HEK293T (cell line): ENCODE measurements around the gene MRGPRX2.

Experiments
- CTCF ChIA-PET: fragments of 350-600 bp; formaldehyde crosslinking; extraction: SDS; loops from one replicate; lab custom pipeline; 2021; ENCODE audit warnings: antibody characterized with exemption, inconsistent platforms; lab: Yijun Ruan, JAX
- POLR2A ChIA-PET: fragments of 350-600 bp; formaldehyde crosslinking; extraction: SDS; loops from one replicate; lab custom pipeline; 2020; ENCODE audit warnings: antibody characterized with exemption, inconsistent platforms; lab: Yijun Ruan, JAX
- DNase-seq: peaks from one replicate; pipeline ENCODE4 v3.0.0; 2012; ENCODE audit warnings: mixed read lengths; ENCODE audit errors: extremely low spot score
- ARNT ChIP-seq: fragments of 450-650 bp; IDR thresholded peaks from 2 replicates; pipeline ENCODE4 v1.6.1; 2017; ENCODE audit warnings: mild to moderate bottlenecking
- BHLHE40 ChIP-seq: fragments of 450-650 bp; IDR thresholded peaks from 2 replicates; pipeline ENCODE4 v1.6.1; 2016; ENCODE audit warnings: mild to moderate bottlenecking, moderate library complexity, borderline replicate concordance
- CTBP1 ChIP-seq: fragments of 450-650 bp; IDR thresholded peaks from 2 replicates; pipeline ENCODE4 v1.6.1; 2016; ENCODE audit warnings: borderline replicate concordance
- ELF4 ChIP-seq: fragments of 450-650 bp; IDR thresholded peaks from 2 replicates; pipeline ENCODE4 v1.6.1; 2017; ENCODE audit warnings: antibody characterized with exemption
- FOXA1 ChIP-seq: fragments of 450-650 bp; IDR thresholded peaks from 2 replicates; pipeline ENCODE4 v1.6.1; 2016; ENCODE audit warnings: mild to moderate bottlenecking
- FOXK2 ChIP-seq: fragments of 450-650 bp; IDR thresholded peaks from 2 replicates; pipeline ENCODE4 v1.6.1; 2016; ENCODE audit warnings: mild to moderate bottlenecking
- FOXM1 ChIP-seq: fragments of 450-650 bp; IDR thresholded peaks from 2 replicates; pipeline ENCODE4 v1.6.1; 2017; ENCODE audit warnings: mild to moderate bottlenecking, borderline replicate concordance
- HDGF ChIP-seq: fragments of 450-650 bp; IDR thresholded peaks from 2 replicates; pipeline ENCODE4 v1.6.1; 2017; ENCODE audit warnings: antibody characterized with exemption, borderline replicate concordance
- L3MBTL2 ChIP-seq: fragments of 450-650 bp; conservative IDR thresholded peaks from 2 replicates; pipeline ENCODE4 v1.6.1; 2016; ENCODE audit warnings: mild to moderate bottlenecking
- LEF1 ChIP-seq: fragments of 450-650 bp; IDR thresholded peaks from 2 replicates; pipeline ENCODE4 v1.6.1; 2017; ENCODE audit warnings: mild to moderate bottlenecking, borderline replicate concordance
- NFRKB ChIP-seq: fragments of 450-650 bp; IDR thresholded peaks from 2 replicates; pipeline ENCODE4 v1.6.1; 2016; ENCODE audit warnings: mild to moderate bottlenecking, moderate library complexity
- SP1 ChIP-seq: fragments of 450-650 bp; IDR thresholded peaks from 2 replicates; pipeline ENCODE4 v1.6.1; 2017
- SUZ12 ChIP-seq: fragments of 450-650 bp; IDR thresholded peaks from 2 replicates; pipeline ENCODE4 v1.6.1; 2016; ENCODE audit warnings: mild to moderate bottlenecking
- TARDBP ChIP-seq: fragments of 450-650 bp; IDR thresholded peaks from 2 replicates; pipeline ENCODE4 v1.6.1; 2016
- ZNF384 ChIP-seq: fragments of 450-650 bp; IDR thresholded peaks from 2 replicates; pipeline ENCODE4 v1.6.1; 2016
- TF ChIP-seq, protein P1 (sequence below): fragments of 450-650 bp; IDR thresholded peaks from 2 replicates; pipeline ENCODE4 v1.6.1; 2016

Gene MRGPRX2

DNA sequence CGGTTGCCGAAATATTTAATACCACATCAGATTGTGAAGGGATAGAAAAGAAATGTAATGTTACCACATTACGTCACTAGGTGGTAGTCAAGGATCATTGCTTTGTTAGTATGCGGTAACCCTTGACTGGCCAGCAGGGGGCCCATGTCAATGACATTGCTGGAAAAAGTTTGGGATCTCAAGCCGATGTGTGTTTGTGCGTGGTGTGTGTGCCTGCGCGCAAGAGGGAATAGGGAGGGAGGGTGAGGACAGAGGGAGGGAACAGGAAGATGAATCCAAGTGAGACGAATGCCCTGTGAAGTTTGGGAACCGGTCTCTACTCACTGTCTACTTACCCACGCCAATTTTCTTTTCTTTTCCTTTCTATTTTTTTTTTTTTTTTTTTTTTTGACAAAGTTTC, 10.7 kb upstream of the MRGPRX2 start:
- TF ChIP-seq SUZ12 (no peak), HDGF (no peak), CTBP1 (no peak), ZNF384 (peak; percentile 80)
- ChIA-PET POLR2A (no interaction called here), CTCF (interaction anchor here (0.6 to 1.4 kb wide), 12 partner anchors 11 to 566 kb away, joined by 3 to 10 read pairs (median 3); partner anchors contain the start of gene MRGPRX2)
- DNase-seq = peak; percentile 75

DNA sequence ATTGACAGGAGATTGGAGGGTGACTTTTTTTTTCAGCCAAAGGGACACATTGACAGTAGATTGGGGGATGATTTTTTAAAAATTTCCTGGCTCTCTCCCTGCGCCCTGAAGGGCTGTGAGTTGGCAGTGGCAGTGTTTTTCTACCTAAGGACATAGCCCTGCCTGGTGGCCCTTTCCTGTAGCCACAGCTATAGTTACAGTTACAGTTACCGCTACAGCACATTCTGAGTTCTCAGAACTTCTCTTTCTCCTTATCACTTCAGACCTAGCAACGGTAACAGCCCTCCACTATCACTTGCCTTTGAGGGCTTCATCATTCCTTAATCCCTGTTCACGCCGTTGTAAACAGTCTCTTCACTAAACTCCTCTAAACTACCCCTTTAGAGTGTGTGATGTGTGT, 684 bp downstream of the MRGPRX2 start:
- DNase-seq = no peak
- ChIA-PET POLR2A (no interaction called here), CTCF (interaction anchor here (2.3 kb wide), 1 partner anchor 11 kb away, joined by 8 read pairs; no protein-coding TSS in a partner anchor)
- TF ChIP-seq, protein P1, sequence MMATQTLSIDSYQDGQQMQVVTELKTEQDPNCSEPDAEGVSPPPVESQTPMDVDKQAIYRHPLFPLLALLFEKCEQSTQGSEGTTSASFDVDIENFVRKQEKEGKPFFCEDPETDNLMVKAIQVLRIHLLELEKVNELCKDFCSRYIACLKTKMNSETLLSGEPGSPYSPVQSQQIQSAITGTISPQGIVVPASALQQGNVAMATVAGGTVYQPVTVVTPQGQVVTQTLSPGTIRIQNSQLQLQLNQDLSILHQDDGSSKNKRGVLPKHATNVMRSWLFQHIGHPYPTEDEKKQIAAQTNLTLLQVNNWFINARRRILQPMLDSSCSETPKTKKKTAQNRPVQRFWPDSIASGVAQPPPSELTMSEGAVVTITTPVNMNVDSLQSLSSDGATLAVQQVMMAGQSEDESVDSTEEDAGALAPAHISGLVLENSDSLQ = no peak
- TF ChIP-seq NFRKB = no peak
- TF ChIP-seq SP1 = no peak
- no peak for TF ChIP-seq FOXM1
- no peak for TF ChIP-seq TARDBP

DNA sequence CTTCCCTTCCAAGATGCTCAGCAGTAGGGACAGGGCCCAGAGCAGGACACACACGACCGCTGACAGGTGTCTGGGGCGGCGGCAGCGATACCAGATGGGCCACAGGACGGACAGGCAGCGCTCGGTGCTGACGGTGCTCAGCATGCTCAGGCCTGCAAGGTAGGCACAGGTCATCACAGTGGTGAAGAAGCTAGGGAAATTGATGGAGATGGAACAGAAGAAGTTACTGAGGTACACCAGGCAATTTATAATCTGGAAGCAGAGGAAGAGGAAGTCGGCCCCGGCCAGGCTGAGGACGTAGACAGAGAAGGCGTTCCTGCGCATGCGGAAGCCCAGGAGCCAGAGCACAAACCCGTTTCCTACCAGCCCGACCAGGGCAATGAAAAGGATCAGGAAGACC, 4.6 kb downstream of the MRGPRX2 start:
- TF ChIP-seq L3MBTL2 = no peak
- no peak for TF ChIP-seq TARDBP
- TF ChIP-seq SUZ12 = no peak
- no peak for TF ChIP-seq SP1
- TF ChIP-seq FOXK2 = no peak
- no peak for TF ChIP-seq ELF4
- no peak for TF ChIP-seq ARNT
- no peak for TF ChIP-seq FOXM1
- no peak for TF ChIP-seq CTBP1
- no peak for TF ChIP-seq LEF1
- no peak for TF ChIP-seq HDGF
- TF ChIP-seq FOXA1 = no peak
- TF ChIP-seq NFRKB = no peak
- no peak for TF ChIP-seq BHLHE40
- TF ChIP-seq ZNF384 = no peak
- ChIA-PET POLR2A (no interaction called here), CTCF (no interaction called here)
- DNase-seq = no peak

DNA sequence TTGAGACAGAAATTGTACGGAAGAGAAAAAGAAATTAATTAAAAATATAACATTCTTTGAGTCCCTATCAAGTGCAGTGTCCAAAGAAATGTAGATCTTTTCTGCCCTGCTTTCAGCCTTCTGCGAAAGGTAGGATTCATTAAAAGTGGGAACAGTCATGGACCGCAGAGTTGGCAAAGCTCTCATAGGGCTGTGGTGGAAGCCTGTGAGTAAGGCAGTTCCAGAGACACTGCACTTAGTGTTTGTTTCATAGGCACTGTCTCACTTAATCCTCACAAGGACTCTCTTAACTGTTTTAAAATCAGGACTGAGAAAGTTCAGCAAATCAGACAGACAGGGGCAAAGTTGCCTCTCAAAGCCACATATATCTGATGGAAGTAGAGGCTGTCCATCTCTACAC, 5.5 kb downstream of the MRGPRX2 start:
- POLR2A ChIA-PET = no interaction called here
- CTCF ChIA-PET = no interaction called here
- no peak for DNase-seq
- TF ChIP-seq NFRKB = no peak
- no peak for TF ChIP-seq FOXA1
- no peak for TF ChIP-seq TARDBP
- no peak for TF ChIP-seq SUZ12
- TF ChIP-seq FOXK2 = no peak
- no peak for TF ChIP-seq ARNT
- TF ChIP-seq, protein P1 = no peak
- TF ChIP-seq ELF4 = no peak
- TF ChIP-seq ZNF384 = no peak
- no peak for TF ChIP-seq CTBP1
- TF ChIP-seq BHLHE40 = no peak
- TF ChIP-seq HDGF = no peak
- no peak for TF ChIP-seq SP1
- TF ChIP-seq L3MBTL2 = no peak
- TF ChIP-seq FOXM1 = no peak
- no peak for TF ChIP-seq LEF1

DNA sequence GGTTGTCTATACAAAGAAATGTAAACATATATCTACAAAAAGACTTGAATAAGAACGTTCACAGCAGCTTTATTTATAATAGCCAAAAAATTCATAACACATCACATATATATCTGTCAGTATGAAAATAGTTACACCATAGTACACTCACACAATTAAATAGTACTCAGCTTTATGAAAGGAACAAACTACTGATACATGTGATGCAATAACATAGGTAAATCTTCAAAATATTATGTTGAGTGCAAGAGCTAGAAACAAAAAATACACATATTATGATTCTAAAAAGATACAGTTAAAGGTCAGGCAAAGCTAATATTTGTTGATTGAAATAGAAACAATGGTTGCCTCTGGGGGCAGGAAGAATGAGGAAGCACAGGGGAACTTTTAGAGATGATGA, 6.6 kb downstream of the MRGPRX2 start:
- ChIA-PET CTCF (no interaction called here), POLR2A (no interaction called here)
- TF ChIP-seq, protein P1 = no peak
- TF ChIP-seq SP1 (no peak), HDGF (no peak), ELF4 (no peak), BHLHE40 (no peak), NFRKB (no peak), ARNT (no peak), TARDBP (no peak), FOXK2 (no peak), CTBP1 (no peak), FOXM1 (no peak), SUZ12 (no peak), LEF1 (no peak), FOXA1 (no peak)
- no peak for DNase-seq

DNA sequence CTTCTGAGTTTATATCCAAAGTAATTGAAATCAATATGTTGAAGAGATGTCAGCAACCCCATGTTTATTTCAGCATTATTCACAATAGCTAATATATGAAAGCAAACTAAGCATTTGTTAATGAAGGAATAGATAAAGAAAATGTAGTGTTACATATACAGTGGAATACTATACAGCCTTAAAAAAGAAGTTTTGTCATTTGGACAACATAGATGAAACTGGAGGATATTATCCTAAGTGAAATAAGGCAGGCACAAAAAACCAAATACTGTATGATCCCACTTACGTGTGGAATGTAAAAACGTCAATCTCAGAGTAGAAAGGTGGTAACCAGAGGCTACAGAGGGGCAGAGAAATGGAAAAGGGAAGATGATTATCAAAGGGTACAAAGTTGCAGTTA, 10.2 kb downstream of the MRGPRX2 start:
- ChIA-PET CTCF (no interaction called here), POLR2A (no interaction called here)
- TF ChIP-seq BHLHE40 (no peak), ELF4 (no peak), HDGF (no peak), ZNF384 (no peak), L3MBTL2 (no peak), FOXK2 (no peak)
- DNase-seq = no peak

DNA sequence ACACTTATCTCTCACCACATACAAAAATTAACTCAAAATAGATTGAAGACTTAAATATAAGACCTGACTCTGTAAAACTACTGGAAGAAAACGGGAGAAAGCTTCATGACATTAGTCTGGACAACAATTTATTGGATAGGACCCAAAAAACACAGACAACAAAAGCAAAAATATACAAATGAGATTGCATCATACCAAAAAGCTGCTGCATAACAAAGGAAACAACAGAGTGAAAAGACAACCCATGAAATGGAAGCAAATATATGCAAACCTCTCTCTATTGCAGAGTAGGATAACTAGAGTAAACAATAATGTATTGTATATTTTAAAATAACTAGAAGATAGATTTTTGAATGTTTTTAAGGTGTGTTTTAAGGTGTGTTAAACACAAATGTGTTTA, 11.2 kb downstream of the MRGPRX2 start:
- ChIA-PET POLR2A (no interaction called here), CTCF (interaction anchor here (0.5 kb wide), 1 partner anchor 28 kb away, joined by 6 read pairs; no protein-coding TSS in a partner anchor)
- DNase-seq = no peak

More for the DNA sequence above, 11.2 kb downstream of the MRGPRX2 start:
- TF ChIP-seq FOXK2 (no peak), L3MBTL2 (no peak), TARDBP (no peak), ARNT (no peak), ELF4 (no peak)
- TF ChIP-seq, protein P1 = no peak
